ENCODE measurements around the gene FGF2.
"Not testable (repeated sequence)": the region's sequence is repeated elsewhere in the genome, so short reads cannot be mapped to it uniquely, and the experiment has no call there.

FGF2 gene

GRCh38 chr4:122815248-122815647, 11.4 kb upstream of the FGF2 start:
- no peak for DNase-seq

GRCh38 chr4:122816476-122816875, 10.2 kb upstream of the FGF2 start:
- DNase-seq = no peak

GRCh38 chr4:122819708-122820449, 6.8 kb upstream of the FGF2 start:
- no peak for DNase-seq

- DNase-seq = peak; percentile 61
These were observed 5.5 kb upstream of the FGF2 start for GRCh38 chr4:122821092-122821491.

- DNase-seq = no peak
These were observed 4.2 kb upstream of the FGF2 start for GRCh38 chr4:122822466-122822865.

GRCh38 chr4:122823476-122823875, 3.2 kb upstream of the FGF2 start:
- no peak for DNase-seq

- no peak for DNase-seq
These were observed 2.0 kb upstream of the FGF2 start for GRCh38 chr4:122824616-122825015.

- DNase-seq = no peak
These were observed 528 bp upstream of the FGF2 start for GRCh38 chr4:122826079-122826527.

- DNase-seq = no peak
These were observed 737 bp downstream of the FGF2 start for GRCh38 chr4:122827258-122827878.

- DNase-seq = peak; percentile 38
These were observed 1.4 kb downstream of the FGF2 start for GRCh38 chr4:122827879-122828601.

GRCh38 chr4:122830426-122831095, 3.9 kb downstream of the FGF2 start:
- no peak for DNase-seq

- no peak for DNase-seq
These were observed 5.0 kb downstream of the FGF2 start for GRCh38 chr4:122831515-122832196.

GRCh38 chr4:122832732-122833131, 6.1 kb downstream of the FGF2 start:
- no peak for DNase-seq

- no peak for DNase-seq
These were observed 7.4 kb downstream of the FGF2 start for GRCh38 chr4:122833999-122834398.

GRCh38 chr4:122836941-122837340, 10.3 kb downstream of the FGF2 start:
- no peak for DNase-seq

- DNase-seq = no peak
These were observed 11.4 kb downstream of the FGF2 start for GRCh38 chr4:122838034-122838433.

GRCh38 chr4:122842392-122842791, 15.8 kb downstream of the FGF2 start:
- no peak for DNase-seq

- DNase-seq = no peak
These were observed 16.4 kb downstream of the FGF2 start for GRCh38 chr4:122842984-122843531.

- not testable (repeated sequence) for DNase-seq
These were observed 17.8 kb downstream of the FGF2 start for GRCh38 chr4:122844391-122844790.

GRCh38 chr4:122845066-122845465, 18.4 kb downstream of the FGF2 start:
- DNase-seq = no peak

- DNase-seq = no peak
These were observed 19.1 kb downstream of the FGF2 start for GRCh38 chr4:122845760-122846159.

- no peak for DNase-seq
These were observed 21.3 kb downstream of the FGF2 start for GRCh38 chr4:122847931-122848330.

All from hematopoietic multipotent progenitor cell treated with erythropoietin and hydrocortisone succinate and interleukin-3 and kit ligand, for 8 days (in vitro differentiated cells).